LNCAP (cell line): Measurements from ENCODE around the gene OXSR1.

Experiments
- CTCF ChIP-seq: fragments of 450-650 bp; IDR thresholded peaks from 2 replicates; pipeline ENCODE4 v1.5.1; 2017; ENCODE audit warnings: mild to moderate bottlenecking

Gene OXSR1

GRCh38 chr3:38164952-38165721, at the start of gene OXSR1:
Gene OXSR1 (plus strand): TSS chr3:38165537. CDS start chr3:38165877, 340 bp downstream.
- no peak for TF ChIP-seq CTCF

GRCh38 chr3:38115645-38116427, 49.5 kb upstream of the OXSR1 start:
- no peak for TF ChIP-seq CTCF

GRCh38 chr3:38116471-38117162, 48.7 kb upstream of the OXSR1 start:
- no peak for TF ChIP-seq CTCF

- no peak for TF ChIP-seq CTCF
Observed at GRCh38 chr3:38117163-38117716, 48.1 kb upstream of the OXSR1 start.

GRCh38 chr3:38117748-38118420, 47.5 kb upstream of the OXSR1 start:
- TF ChIP-seq CTCF: peak; percentile 63

GRCh38 chr3:38118421-38119247, 46.7 kb upstream of the OXSR1 start:
- TF ChIP-seq CTCF: no peak
